8988T (cell line): ENCODE data around the gene PTS.
"Not testable (repeated sequence)": the region's sequence is repeated elsewhere in the genome, so short reads cannot be mapped to it uniquely, and the experiment has no call there.

ENCODE experiments used
- DNase-seq: peaks from one replicate; pipeline ENCODE4 v3.0.0; 2011

PTS gene

GRCh38 chr11:112226062-112226830 is at the start of gene PTS:
TSS of gene PTS (plus strand) at chr11:112226428. CDS start at chr11:112226444, 16 bp downstream.
- DNase-seq = peak; percentile 95

GRCh38 chr11:112177589-112177988 is 48.6 kb upstream of the PTS start:
- DNase-seq = no peak

- no peak for DNase-seq
Measured at GRCh38 chr11:112178428-112178827, 47.8 kb upstream of the PTS start.

- DNase-seq = no peak
Measured at GRCh38 chr11:112178936-112179335, 47.3 kb upstream of the PTS start.

- DNase-seq = no peak
Measured at GRCh38 chr11:112179601-112180000, 46.6 kb upstream of the PTS start.

- no peak for DNase-seq
Measured at GRCh38 chr11:112182867-112183266, 43.4 kb upstream of the PTS start.

GRCh38 chr11:112185883-112186282 is 40.3 kb upstream of the PTS start:
- DNase-seq = no peak

- DNase-seq = no peak
Measured at GRCh38 chr11:112186304-112186703, 39.9 kb upstream of the PTS start.

- DNase-seq = not testable (repeated sequence)
Measured at GRCh38 chr11:112195113-112195512, 31.1 kb upstream of the PTS start.

- no peak for DNase-seq
Measured at GRCh38 chr11:112195951-112196351, 30.3 kb upstream of the PTS start.

GRCh38 chr11:112196519-112197087 is 29.6 kb upstream of the PTS start:
- no peak for DNase-seq

GRCh38 chr11:112199101-112199500 is 27.1 kb upstream of the PTS start:
- DNase-seq = not testable (repeated sequence)

- no peak for DNase-seq
Measured at GRCh38 chr11:112200252-112200651, 26.0 kb upstream of the PTS start.

GRCh38 chr11:112206071-112206470 is 20.2 kb upstream of the PTS start:
- no peak for DNase-seq

- DNase-seq = no peak
Measured at GRCh38 chr11:112210890-112211289, 15.3 kb upstream of the PTS start.

GRCh38 chr11:112211536-112211935 is 14.7 kb upstream of the PTS start:
- DNase-seq = no peak

- no peak for DNase-seq
Measured at GRCh38 chr11:112212290-112212689, 13.9 kb upstream of the PTS start.

- DNase-seq = no peak
Measured at GRCh38 chr11:112212710-112213109, 13.5 kb upstream of the PTS start.

- DNase-seq = no peak
Measured at GRCh38 chr11:112213753-112214152, 12.5 kb upstream of the PTS start.

- no peak for DNase-seq
Measured at GRCh38 chr11:112215621-112216020, 10.6 kb upstream of the PTS start.

- no peak for DNase-seq
Measured at GRCh38 chr11:112216561-112217105, 9.6 kb upstream of the PTS start.

- peak; percentile 22 for DNase-seq
Measured at GRCh38 chr11:112219476-112220232, 6.6 kb upstream of the PTS start.

GRCh38 chr11:112221274-112221835 is 4.9 kb upstream of the PTS start:
- no peak for DNase-seq
